GM21737 (cell line): Measurements from ENCODE around the gene SYN1.

ENCODE experiments used
- ATAC-seq: cut with Tn5 transposase; IDR thresholded peaks from one replicate; pipeline ENCODE4 v1.9.1; 2021; ENCODE audit warnings: mild to moderate bottlenecking, moderate library complexity; ENCODE audit not compliant: unreplicated experiment

Gene SYN1

DNA sequence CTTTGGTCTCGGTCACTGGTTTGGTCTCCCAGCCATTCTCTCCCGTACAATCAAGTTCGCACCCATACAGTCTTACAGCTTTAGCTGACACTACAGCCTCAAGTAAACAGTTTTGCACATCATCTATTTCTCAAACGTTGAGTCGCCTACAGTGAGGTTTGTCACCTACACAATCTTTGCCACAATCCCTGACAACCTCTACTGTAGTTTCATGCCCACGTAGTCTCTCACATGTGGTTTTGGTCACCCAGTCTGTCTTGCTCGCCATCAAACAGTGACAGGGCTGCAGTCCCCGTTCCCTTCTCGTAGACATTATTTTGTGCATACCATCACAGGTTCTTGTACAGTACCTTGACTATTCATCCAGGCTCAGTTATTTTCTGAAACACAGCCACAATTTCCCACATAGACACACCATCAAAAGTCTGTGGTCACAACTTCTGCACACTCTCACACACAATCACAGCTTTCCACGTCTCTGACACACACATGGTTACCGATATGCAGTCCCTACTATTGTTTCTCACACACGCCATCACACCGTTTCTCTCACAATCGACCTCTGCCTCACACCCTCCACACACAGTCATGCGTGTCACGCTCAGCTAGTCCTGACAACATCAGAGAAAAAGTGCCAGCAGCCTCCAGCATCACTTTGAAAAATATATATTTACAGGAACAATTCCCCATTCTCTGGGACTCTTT is 15.4 kb upstream of the SYN1 start:
- ATAC-seq, result no peak

DNA sequence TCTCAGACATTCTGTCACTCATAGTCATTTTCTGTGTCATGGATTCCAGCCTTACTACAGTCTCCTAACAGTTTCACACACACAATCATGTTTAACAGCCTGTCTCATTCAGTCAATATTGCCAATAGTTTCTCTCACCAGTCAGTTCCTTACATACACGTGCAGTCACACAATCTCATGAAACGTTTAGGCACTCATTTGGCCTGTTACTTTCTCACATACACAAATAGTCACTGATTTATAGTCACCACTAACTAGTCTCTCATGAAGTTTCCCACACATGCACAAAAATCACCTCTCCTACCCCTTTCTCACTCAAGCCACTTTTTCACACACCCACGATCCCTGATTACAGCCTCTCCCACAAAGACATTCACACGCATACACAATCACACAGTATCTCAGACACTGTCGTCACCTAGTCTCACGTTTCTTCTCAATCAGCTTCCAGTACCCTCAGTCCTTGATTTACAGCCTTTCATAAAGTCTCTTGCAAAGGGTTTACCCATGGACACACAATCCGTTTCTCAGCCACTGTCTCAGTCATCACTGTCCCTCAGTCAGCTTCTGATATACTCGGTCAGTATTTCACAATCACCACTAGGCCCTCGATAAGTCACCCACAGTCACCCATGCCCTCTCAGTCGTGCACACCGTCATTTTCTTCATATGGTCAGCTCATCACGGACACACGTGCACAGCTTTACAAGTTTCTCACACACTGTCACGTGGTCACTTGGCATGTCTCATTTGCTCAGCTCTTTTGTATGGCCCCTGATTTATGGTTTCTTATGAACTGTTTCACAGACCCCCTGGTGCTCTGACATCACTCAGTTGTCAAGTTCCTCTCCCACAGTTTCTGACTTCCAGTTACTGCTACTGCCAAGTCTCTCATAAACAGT is 14.3 kb upstream of the SYN1 start:
- ATAC-seq, result no peak

- no peak for ATAC-seq
Observed at GRCh38 chrX:47632666-47633065, 13.0 kb upstream of the SYN1 start.

- ATAC-seq, result no peak
Observed at GRCh38 chrX:47631676-47632075, 12.0 kb upstream of the SYN1 start.

GRCh38 chrX:47629419-47630200 is 10.0 kb upstream of the SYN1 start, which contains the start of gene CFP:
CFP (minus strand) TSS chrX:47629930; CDS start chrX:47629844, 86 bp downstream.
- ATAC-seq, result no peak

DNA sequence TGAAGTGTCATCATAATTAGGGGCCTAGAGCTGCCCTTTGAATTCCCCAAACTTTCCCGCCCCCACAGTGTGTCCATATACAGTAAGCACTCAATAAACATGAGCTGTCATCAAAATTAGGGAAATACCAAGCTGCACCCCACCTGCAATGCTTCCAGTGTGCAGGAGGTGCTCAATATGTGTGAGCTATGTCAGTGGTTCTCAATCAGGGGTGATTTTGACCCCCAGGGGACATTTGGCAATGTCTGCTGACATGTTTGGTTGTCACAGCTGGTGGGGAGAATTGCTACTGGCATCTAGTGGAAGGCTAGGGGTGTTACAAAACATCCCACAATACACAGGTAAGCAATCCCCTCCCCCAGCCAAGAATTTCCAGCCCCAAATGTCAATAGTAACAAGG is 9.3 kb upstream of the SYN1 start:
- ATAC-seq, result no peak

GRCh38 chrX:47625365-47625764 is 5.7 kb upstream of the SYN1 start:
- ATAC-seq, result no peak

- no peak for ATAC-seq
Observed at GRCh38 chrX:47623540-47624027, 3.9 kb upstream of the SYN1 start.

DNA sequence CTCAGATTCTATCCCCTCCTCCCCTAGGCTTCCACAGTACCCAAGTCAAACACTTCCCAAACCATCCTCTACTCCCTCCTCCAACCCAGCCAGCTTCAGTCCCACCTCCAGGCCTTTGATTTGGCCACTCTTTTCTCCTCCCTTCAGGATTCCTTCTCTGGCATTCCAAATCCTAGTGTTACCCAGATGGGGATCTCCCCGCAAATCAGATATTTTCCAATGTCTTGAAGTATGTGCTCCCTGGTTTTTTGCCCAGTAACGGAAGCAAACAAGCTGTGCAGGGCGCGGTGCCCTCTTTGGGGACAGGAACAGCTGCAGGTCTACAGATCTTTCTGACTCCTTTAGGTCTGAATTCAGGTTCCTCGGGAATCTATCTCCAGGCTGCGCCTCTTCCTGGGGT is 2.2 kb upstream of the SYN1 start:
- ATAC-seq, result no peak

- no peak for ATAC-seq
Observed at GRCh38 chrX:47620303-47620685, 637 bp upstream of the SYN1 start.

DNA sequence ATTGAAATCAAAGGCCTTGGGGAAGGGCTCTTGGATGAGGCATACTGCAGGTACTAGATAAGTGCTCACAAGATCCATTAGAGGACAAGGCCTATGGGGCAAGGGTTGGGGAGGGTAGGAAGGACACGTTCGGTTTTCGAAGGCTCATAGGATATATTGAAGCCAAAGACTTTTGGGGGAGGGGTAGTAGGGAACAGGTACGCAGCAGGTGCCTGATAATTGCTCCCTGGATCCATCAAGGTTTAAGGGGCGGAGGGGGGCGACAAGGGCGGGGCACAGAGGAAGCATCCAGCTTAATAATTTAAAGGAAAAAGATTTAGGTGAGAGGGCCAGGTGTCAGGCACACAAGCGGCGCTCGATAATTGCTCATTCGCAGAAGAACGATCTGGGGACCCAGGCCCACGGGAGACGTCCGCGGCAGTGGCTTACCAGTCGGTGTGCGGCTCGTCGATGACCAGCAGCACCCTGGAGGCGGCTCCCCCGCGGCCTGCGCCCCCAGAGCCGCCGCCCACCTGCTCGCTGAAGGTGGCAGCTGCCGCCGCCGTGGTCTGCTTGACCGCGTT is 653 bp downstream of the SYN1 start:
- no peak for ATAC-seq

GRCh38 chrX:47614618-47615017 is 5.0 kb downstream of the SYN1 start:
- no peak for ATAC-seq

GRCh38 chrX:47613082-47613481 is 6.6 kb downstream of the SYN1 start:
- no peak for ATAC-seq

GRCh38 chrX:47612418-47612817 is 7.2 kb downstream of the SYN1 start:
- no peak for ATAC-seq

DNA sequence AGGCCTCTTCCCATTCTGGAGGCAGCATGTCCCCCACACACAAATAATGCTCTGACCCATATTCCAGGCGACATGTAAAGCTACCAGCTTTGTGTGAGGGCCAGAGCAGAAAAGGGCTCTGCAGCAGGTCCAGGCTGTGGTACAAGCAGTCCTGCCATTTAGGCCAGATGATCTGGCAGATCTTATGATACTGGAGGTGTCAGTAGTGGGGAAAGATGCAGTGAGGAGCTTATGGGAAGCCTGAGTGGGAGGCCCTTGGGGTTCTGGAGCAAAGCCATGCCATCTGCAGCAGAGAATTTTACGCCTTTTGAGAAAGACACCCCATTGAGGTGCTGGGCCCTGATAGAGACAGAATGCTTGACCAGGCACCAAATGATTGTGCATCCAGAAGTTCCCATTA is 7.7 kb downstream of the SYN1 start:
- no peak for ATAC-seq

DNA sequence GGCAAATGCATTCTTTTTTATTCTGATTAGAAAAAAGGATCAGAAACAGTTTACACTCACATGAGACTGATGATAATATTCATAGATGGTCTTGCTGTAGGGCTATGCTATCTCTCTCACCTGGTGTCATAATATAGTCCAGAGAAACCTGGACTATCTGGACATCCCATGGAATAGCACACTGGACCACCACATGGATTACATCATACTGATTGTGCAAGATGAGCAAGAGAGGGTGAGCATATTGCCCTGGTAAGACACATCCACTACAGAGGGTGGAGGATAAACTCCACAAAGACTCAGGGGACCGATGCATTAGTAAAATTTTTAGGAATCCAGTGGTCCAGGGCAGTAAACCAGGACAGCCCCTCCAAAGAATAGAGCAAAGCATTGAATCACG is 8.2 kb downstream of the SYN1 start:
- no peak for ATAC-seq

- no peak for ATAC-seq
Observed at GRCh38 chrX:47610511-47610910, 9.1 kb downstream of the SYN1 start.

DNA sequence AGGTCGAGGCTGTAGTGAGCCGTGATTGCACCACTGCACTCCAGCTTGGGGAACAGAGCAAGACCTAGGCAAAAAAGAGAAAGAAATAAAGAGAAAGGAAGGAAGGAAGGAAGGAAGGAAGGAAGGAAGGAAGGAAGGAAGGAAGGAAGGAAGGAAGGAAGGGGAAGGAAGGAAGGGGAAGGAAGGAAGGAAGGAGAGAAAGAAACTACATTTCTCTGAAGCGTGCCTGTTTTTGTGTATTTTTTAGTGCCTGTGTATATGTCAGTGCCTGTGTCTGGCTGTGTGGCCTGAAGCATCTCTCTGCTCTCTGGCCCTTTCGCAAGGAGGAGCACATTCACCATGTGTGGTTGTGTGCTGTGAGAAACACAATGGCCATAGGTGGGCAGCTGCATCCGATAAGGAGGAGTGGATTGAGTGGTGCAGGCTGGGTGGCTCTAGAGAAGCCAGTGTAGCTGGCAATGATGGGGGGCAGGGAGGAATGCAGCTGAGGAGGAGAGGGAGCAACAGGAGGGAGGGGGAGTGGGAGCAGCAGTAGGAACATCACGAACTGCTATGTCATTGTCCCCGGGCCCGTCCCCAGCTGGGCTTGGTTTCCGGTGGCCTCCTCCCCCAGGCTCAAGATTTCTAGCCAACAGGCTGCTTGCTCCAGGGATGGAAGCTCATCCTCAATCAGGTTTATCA is 11.4 kb downstream of the SYN1 start:
- no peak for ATAC-seq

- no peak for ATAC-seq
Observed at GRCh38 chrX:47607091-47607490, 12.6 kb downstream of the SYN1 start.

DNA sequence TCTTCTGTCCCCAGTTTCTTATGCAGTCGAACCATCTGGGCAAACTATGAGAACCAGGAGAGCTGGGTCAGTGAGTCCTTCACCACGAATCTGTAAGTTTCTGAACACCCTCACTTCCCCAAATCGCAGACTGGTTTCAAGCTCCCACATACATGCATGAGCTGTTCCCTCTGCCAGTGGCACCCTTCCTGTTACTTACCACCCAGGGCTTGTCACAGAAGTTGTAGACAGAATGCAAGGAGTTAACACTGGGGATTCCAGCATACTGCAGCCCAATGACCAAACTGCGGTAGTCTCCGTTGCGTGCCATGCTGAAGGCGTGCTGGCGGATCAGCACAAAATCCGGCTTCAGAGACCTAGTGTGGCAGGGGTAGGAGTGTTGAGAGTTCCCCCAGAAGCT is 14.6 kb downstream of the SYN1 start:
- no peak for ATAC-seq
